ENCODE data around the gene LRP2BP.

Gene LRP2BP

DNA sequence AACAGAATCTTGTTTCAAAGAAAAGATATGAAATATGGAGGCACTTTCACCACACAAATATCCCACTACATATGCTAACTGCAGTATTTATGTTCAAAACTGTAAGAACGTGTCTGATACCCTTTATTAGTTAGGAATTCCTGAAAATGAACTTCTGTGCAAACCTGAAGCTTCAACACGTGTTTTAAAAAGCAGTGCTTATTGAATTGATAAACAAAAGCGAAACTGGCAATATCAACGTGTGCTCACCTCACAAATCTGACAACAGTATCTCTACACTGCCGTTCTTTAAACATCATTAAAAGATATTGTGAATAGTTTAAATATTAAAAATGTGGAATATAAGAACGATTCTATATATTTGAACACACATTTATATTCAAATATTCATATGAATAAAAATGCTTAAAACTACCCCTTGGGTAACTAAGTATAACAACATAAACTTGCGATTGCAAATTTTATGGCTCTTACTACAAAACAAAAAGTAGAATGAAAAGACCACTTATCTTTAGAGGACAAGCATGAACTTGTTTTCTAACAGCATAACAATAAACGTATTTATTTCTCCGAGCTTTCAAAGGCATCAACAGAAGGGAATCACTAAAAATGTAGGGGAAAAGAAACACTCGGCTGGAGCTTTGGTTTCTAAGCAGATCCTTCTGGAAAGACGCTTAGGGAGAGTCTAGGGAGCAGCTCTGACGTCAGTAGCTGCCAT, at the start of gene LRP2BP:
Gene LRP2BP, minus strand, starts transcription at position 687 of the 718 bp plus-strand sequence. CDS start 17,738 bp downstream, outside the sequence.
- TF ChIP-seq, protein P1, sequence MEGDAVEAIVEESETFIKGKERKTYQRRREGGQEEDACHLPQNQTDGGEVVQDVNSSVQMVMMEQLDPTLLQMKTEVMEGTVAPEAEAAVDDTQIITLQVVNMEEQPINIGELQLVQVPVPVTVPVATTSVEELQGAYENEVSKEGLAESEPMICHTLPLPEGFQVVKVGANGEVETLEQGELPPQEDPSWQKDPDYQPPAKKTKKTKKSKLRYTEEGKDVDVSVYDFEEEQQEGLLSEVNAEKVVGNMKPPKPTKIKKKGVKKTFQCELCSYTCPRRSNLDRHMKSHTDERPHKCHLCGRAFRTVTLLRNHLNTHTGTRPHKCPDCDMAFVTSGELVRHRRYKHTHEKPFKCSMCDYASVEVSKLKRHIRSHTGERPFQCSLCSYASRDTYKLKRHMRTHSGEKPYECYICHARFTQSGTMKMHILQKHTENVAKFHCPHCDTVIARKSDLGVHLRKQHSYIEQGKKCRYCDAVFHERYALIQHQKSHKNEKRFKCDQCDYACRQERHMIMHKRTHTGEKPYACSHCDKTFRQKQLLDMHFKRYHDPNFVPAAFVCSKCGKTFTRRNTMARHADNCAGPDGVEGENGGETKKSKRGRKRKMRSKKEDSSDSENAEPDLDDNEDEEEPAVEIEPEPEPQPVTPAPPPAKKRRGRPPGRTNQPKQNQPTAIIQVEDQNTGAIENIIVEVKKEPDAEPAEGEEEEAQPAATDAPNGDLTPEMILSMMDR (IDR thresholded peaks at IDR 0.05; ENCODE audit: insufficient read depth, low read length, poor library complexity, severe bottlenecking): no peak
- no peak for DNase-seq (ENCODE audit: extremely low read depth, insufficient read length)

DNA sequence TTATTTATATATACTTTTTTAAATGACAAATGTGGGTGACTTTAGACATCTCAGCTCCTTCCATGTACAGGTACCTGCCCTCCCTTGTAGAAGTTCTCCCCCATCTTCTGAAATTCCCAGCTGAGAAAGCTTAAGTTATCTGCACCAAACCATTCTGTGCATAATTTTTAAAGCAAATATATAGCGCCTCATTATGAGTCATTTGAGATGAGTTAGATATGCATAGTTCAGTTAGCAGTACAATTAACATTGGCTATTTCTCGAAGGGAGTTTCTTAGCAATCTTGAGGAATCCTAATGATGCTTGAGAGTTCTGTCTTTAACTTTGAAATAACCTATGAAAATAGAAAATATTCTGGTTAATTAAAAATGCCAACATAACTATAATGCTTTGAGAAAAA, 49.5 kb upstream of the LRP2BP start:
- TF ChIP-seq, protein P1 (IDR thresholded peaks at IDR 0.05; ENCODE audit: insufficient read depth, low read length, poor library complexity, severe bottlenecking): no peak
- no peak for DNase-seq (ENCODE audit: extremely low read depth, insufficient read length)

More for the DNA sequence above, at the start of gene LRP2BP:
- Histone ChIP-seq H3K36me3 (ENCODE audit: control insufficient read depth, insufficient read depth, low read length) (no peaks in the 10 kb centered on the region), H3K4me3 (replicated peaks; ENCODE audit: low read depth, low read length) (peak within 1 kb of the TSS; percentile 84), H3K27me3 (replicated peaks; ENCODE audit: control insufficient read depth, insufficient read depth, low read length) (no peaks in the 10 kb centered on the region)

DNA sequence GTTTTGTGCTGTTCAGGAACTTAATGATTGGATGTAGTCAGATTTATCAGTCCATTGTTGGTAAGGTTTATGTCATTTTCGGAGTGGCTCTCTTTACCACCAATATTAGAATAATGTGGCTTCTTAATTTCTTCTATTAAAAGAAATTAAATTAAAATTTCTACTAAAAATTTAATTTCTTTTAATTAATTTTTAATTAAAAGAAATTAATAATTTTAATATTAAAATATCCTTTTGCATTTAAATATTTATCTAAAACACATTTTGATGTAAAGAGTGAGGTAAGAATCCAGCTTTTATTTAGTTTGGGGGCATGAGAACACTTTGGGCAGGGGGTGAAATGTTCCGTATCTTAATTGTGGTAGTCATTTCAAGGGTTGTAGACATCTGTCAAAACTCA, 45.8 kb upstream of the LRP2BP start:
- Histone ChIP-seq H3K4me3 (replicated peaks; ENCODE audit: low read depth, low read length) (no peak overlapping the region), H3K27me3 (replicated peaks; ENCODE audit: control insufficient read depth, insufficient read depth, low read length) (no peaks in the 10 kb centered on the region), H3K36me3 (ENCODE audit: control insufficient read depth, insufficient read depth, low read length) (no peaks in the 10 kb centered on the region)
- DNase-seq (ENCODE audit: extremely low read depth, insufficient read length): no peak
- TF ChIP-seq, protein P1 (IDR thresholded peaks at IDR 0.05; ENCODE audit: insufficient read depth, low read length, poor library complexity, severe bottlenecking): no peak

More for the DNA sequence above, 49.5 kb upstream of the LRP2BP start:
- no peak overlapping the region for H3K4me3 ChIP-seq (replicated peaks; ENCODE audit: low read depth, low read length)
- no peaks in the 10 kb centered on the region for H3K36me3 ChIP-seq (ENCODE audit: control insufficient read depth, insufficient read depth, low read length)
- H3K27me3 ChIP-seq (replicated peaks; ENCODE audit: control insufficient read depth, insufficient read depth, low read length): no peaks in the 10 kb centered on the region

DNA sequence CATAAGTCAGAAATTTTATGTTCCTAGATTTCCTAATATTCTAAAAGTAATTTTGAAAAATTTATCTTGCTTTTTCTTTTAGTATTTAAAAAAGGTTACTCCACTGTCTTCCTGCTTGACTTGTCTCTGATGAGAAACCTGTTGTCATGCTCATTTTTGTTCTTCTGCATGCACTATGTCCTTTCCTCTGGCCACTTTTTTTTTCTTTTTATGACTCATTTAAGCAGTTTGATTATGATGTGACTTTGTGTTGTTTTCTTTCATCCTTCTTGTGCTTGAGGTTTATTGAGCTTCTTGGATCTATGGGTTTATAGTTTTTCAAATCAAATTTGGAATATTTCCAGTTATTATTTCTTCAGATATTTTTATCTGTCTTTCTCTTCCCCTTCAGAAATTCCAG, 42.1 kb upstream of the LRP2BP start:
- DNase-seq (ENCODE audit: extremely low read depth, insufficient read length): no peak
- TF ChIP-seq, protein P1 (IDR thresholded peaks at IDR 0.05; ENCODE audit: insufficient read depth, low read length, poor library complexity, severe bottlenecking): no peak
- Histone ChIP-seq H3K27me3 (replicated peaks; ENCODE audit: control insufficient read depth, insufficient read depth, low read length) (no peaks in the 10 kb centered on the region), H3K4me3 (replicated peaks; ENCODE audit: low read depth, low read length) (no peak overlapping the region), H3K36me3 (ENCODE audit: control insufficient read depth, insufficient read depth, low read length) (no peaks in the 10 kb centered on the region)

DNA sequence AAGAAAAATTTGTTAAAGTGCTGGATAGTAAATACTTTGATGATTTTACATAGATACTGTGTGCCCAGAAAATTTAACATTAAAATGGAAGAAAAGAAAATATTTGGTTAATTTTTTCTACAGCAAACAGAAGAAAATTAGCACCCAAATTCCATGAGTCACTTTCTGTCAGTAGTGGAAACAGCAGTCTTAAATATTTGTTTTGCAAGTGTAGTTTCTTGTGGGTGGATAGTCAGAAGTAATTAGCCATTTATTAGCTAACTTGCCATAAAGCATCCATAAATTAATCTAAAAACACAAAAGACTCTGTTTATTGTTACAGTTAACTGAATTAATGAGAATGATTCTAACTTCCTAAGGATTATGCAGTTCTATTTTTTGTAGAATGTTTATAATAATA, 39.7 kb upstream of the LRP2BP start:
- no peaks in the 10 kb centered on the region for H3K27me3 ChIP-seq (replicated peaks; ENCODE audit: control insufficient read depth, insufficient read depth, low read length)
- no peak for DNase-seq (ENCODE audit: extremely low read depth, insufficient read length)
- H3K36me3 ChIP-seq (ENCODE audit: control insufficient read depth, insufficient read depth, low read length): no peaks in the 10 kb centered on the region
- TF ChIP-seq, protein P1 (IDR thresholded peaks at IDR 0.05; ENCODE audit: insufficient read depth, low read length, poor library complexity, severe bottlenecking): no peak
- no peak overlapping the region for H3K4me3 ChIP-seq (replicated peaks; ENCODE audit: low read depth, low read length)

Measured in GM06990 (cell line).